ENCODE results near the gene CRLF1.

The CRLF1 gene

DNA sequence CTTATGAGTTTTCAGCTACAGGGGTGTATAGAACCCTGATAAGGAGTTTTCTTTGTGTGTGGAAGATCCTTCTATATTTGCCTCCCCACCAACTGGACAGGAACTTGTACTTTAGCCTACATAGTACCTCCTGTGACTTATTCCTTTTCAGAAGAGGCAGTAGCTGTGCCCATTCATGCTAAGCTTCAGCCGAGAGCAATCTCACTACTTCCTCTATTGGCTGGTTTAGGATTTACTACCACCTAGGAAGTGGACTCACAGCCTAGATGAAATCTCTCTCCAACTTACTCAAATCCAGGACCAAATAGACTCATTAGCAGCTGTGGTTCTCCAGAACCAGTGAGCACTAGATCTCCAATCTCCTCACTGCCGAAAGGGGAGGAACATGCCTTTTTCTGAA is 20.3 kb downstream of the CRLF1 start:
- no peak for DNase-seq
- H3K9ac ChIP-seq (ENCODE audit: low read length) = no peak overlapping the region
- no peak for TF ChIP-seq EZH2phosphoT487 (IDR thresholded peaks at IDR 0.05; ENCODE audit: low read length)
- TF ChIP-seq, protein P1, sequence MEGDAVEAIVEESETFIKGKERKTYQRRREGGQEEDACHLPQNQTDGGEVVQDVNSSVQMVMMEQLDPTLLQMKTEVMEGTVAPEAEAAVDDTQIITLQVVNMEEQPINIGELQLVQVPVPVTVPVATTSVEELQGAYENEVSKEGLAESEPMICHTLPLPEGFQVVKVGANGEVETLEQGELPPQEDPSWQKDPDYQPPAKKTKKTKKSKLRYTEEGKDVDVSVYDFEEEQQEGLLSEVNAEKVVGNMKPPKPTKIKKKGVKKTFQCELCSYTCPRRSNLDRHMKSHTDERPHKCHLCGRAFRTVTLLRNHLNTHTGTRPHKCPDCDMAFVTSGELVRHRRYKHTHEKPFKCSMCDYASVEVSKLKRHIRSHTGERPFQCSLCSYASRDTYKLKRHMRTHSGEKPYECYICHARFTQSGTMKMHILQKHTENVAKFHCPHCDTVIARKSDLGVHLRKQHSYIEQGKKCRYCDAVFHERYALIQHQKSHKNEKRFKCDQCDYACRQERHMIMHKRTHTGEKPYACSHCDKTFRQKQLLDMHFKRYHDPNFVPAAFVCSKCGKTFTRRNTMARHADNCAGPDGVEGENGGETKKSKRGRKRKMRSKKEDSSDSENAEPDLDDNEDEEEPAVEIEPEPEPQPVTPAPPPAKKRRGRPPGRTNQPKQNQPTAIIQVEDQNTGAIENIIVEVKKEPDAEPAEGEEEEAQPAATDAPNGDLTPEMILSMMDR (IDR thresholded peaks at IDR 0.05; ENCODE audit: low read length) = no peak
- TF ChIP-seq EZH2 (optimal IDR thresholded peaks at IDR 0.05; ENCODE audit: low read depth, low read length) = no peak
- H3K27ac ChIP-seq (ENCODE audit: low read length) = no peak overlapping the region
- peaks cover 17% of the 10 kb centered on the region for H3F3A ChIP-seq (ENCODE audit: insufficient read depth, low read length)
- peaks cover 10% of the 10 kb centered on the region for H3K4me1 ChIP-seq (ENCODE audit: low read length)
- H2AFZ ChIP-seq (ENCODE audit: low read length) = no peak overlapping the region
- H3K9me2 ChIP-seq (replicated peaks; ENCODE audit: insufficient read depth, low read length) = no peaks in the 10 kb centered on the region
- H4K20me1 ChIP-seq (ENCODE audit: insufficient read depth, low read length) = no peaks in the 10 kb centered on the region
- H3K36me3 ChIP-seq (replicated peaks; ENCODE audit: insufficient read depth, low read length) = 0 out of 2 replicates have a peak, but pooled peaks cover 7% of the 10 kb centered on the region
- no peak overlapping the region for H3K4me3 ChIP-seq (ENCODE audit: low read length)
- peaks cover 22% of the 10 kb centered on the region for H3K27me3 ChIP-seq (replicated peaks; ENCODE audit: insufficient read depth, low read length)
- no peak overlapping the region for H3K4me2 ChIP-seq (ENCODE audit: low read depth, low read length)
- H3K9me3 ChIP-seq (replicated peaks; ENCODE audit: insufficient read depth, low read length) = no peaks in the 10 kb centered on the region
- H3K79me2 ChIP-seq (ENCODE audit: low read length) = peaks cover 16% of the 10 kb centered on the region

- H4K20me1 ChIP-seq (ENCODE audit: insufficient read depth, low read length) = no peaks in the 10 kb centered on the region; the same call in 1 of the 2 replicates
- TF ChIP-seq EZH2 (optimal IDR thresholded peaks at IDR 0.05; ENCODE audit: low read depth, low read length) (no peak), EZH2phosphoT487 (IDR thresholded peaks at IDR 0.05; ENCODE audit: low read length) (no peak)
- TF ChIP-seq, protein P1 (IDR thresholded peaks at IDR 0.05; ENCODE audit: low read length) = no peak
- no peak overlapping the region for H3K27ac ChIP-seq (ENCODE audit: low read length)
- DNase-seq = no peak
- peaks cover 33% of the 10 kb centered on the region for H3K27me3 ChIP-seq (replicated peaks; ENCODE audit: insufficient read depth, low read length)
- no peaks in the 10 kb centered on the region for H3K4me1 ChIP-seq (ENCODE audit: low read length)
- no peak overlapping the region for H3K4me3 ChIP-seq (ENCODE audit: low read length)
- H2AFZ ChIP-seq (ENCODE audit: low read length) = no peak overlapping the region
- no peaks in the 10 kb centered on the region for H3K36me3 ChIP-seq (replicated peaks; ENCODE audit: insufficient read depth, low read length)
- no peaks in the 10 kb centered on the region for H3K79me2 ChIP-seq (ENCODE audit: low read length)
- no peaks in the 10 kb centered on the region for H3K9me3 ChIP-seq (replicated peaks; ENCODE audit: insufficient read depth, low read length)
- peaks cover 9% of the 10 kb centered on the region; the same call in 1 of the 2 replicates for H3F3A ChIP-seq (ENCODE audit: insufficient read depth, low read length)
- no peak overlapping the region for H3K9ac ChIP-seq (ENCODE audit: low read length)
- no peak overlapping the region for H3K4me2 ChIP-seq (ENCODE audit: low read depth, low read length)
- no peaks in the 10 kb centered on the region for H3K9me2 ChIP-seq (replicated peaks; ENCODE audit: insufficient read depth, low read length)
Observed at GRCh38 chr19:18580311-18580710, 26.3 kb downstream of the CRLF1 start.

DNA sequence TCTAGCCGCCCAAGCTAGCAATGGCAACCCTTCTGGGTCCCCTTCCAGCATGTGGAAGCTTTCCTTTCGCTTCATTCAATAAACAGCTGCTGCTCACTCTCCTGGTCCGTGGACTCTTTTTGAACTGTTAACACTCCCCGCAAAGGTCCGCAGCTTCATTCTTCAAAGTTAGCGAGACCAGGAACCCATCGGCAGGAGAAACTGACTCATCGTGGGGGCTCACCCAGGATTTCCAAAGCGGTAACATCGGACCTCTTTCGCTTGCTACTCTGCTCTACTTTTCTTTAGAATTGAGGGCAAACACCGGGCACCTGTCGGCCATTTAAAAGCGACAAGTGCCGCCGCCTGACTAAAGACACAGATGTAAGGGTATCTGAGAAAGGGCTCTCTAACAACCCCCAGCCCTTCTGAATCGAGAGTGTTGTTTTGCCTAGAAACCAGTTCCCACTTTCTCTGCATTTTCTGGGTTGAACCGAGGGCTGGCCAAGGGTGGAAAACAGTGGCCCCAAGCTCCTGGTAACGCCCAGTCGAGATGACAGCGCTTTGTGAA is 29.2 kb downstream of the CRLF1 start:
- H3K79me2 ChIP-seq (ENCODE audit: low read length) = peaks cover 20% of the 10 kb centered on the region
- peaks cover 3% of the 10 kb centered on the region; the same call in 1 of the 2 replicates for H4K20me1 ChIP-seq (ENCODE audit: insufficient read depth, low read length)
- peaks cover 9% of the 10 kb centered on the region for H3K4me1 ChIP-seq (ENCODE audit: low read length)
- H3K27ac ChIP-seq (ENCODE audit: low read length) = no peak overlapping the region
- H3K9ac ChIP-seq (ENCODE audit: low read length) = no peak overlapping the region
- TF ChIP-seq EZH2 (optimal IDR thresholded peaks at IDR 0.05; ENCODE audit: low read depth, low read length) = no peak
- no peak for TF ChIP-seq EZH2phosphoT487 (IDR thresholded peaks at IDR 0.05; ENCODE audit: low read length)
- TF ChIP-seq, protein P1 (IDR thresholded peaks at IDR 0.05; ENCODE audit: low read length) = no peak
- H3F3A ChIP-seq (ENCODE audit: insufficient read depth, low read length) = peaks cover 11% of the 10 kb centered on the region; the same call in 1 of the 2 replicates
- no peaks in the 10 kb centered on the region for H3K9me2 ChIP-seq (replicated peaks; ENCODE audit: insufficient read depth, low read length)
- no peaks in the 10 kb centered on the region; the same call in 1 of the 2 replicates for H3K36me3 ChIP-seq (replicated peaks; ENCODE audit: insufficient read depth, low read length)
- peaks cover 17% of the 10 kb centered on the region; the same call in 1 of the 2 replicates for H3K27me3 ChIP-seq (replicated peaks; ENCODE audit: insufficient read depth, low read length)
- no peak overlapping the region for H3K4me2 ChIP-seq (ENCODE audit: low read depth, low read length)
- H3K9me3 ChIP-seq (replicated peaks; ENCODE audit: insufficient read depth, low read length) = no peaks in the 10 kb centered on the region
- no peak overlapping the region for H2AFZ ChIP-seq (ENCODE audit: low read length)
- no peak for DNase-seq
- H3K4me3 ChIP-seq (ENCODE audit: low read length) = no peak overlapping the region
